SU-DHL-6 (cell line): Measurements from ENCODE around the gene NPAS3.

Experiments
- H2AFZ ChIP-seq: fragments of 200-600 bp; sonication (generic); 2 replicates; pipeline ENCODE4 v1.6.1; 2014; ENCODE audit warnings: low read depth, mild to moderate bottlenecking, moderate library complexity, mixed read lengths, antibody characterized with exemption, low read length; ENCODE audit not compliant: severe bottlenecking
- H3F3A ChIP-seq: fragments of 200-600 bp; shearing (Covaris generic); 2 replicates; pipeline ENCODE4 v1.6.0; 2016; ENCODE audit warnings: antibody characterized with exemption, mild to moderate bottlenecking; ENCODE audit not compliant: insufficient read depth
- H3K27ac ChIP-seq: fragments of 200-600 bp; sonication (generic); 2 replicates; pipeline ENCODE4 v1.5.1; 2016; ENCODE audit warnings: low read depth, mild to moderate bottlenecking, low read length, moderate library complexity, mixed read lengths
- H3K27me3 ChIP-seq: fragments of 200-600 bp; sonication (generic), shearing (Covaris generic); 2 replicates; pipeline ENCODE4 v1.6.0; 2014; ENCODE audit warnings: mild to moderate bottlenecking, low read length
- H3K36me3 ChIP-seq: fragments of 200-600 bp; sonication (generic); 2 replicates; pipeline ENCODE4 v1.6.1; 2014; ENCODE audit warnings: mild to moderate bottlenecking, low read length, mixed read lengths
- H3K4me2 ChIP-seq: fragments of 300-600, 200-600 bp; shearing (Covaris generic), sonication (generic); 2 replicates; pipeline ENCODE4 v1.6.0; 2014; ENCODE audit warnings: low read length, low read depth, mild to moderate bottlenecking; ENCODE audit not compliant: poor library complexity, severe bottlenecking
- H3K4me3 ChIP-seq: fragments of 200-600 bp; sonication (generic); 2 replicates; pipeline ENCODE4 v1.5.1; 2014; ENCODE audit warnings: antibody characterized with exemption, low read length, mild to moderate bottlenecking, mixed read lengths; ENCODE audit not compliant: insufficient read depth, poor library complexity, severe bottlenecking
- H3K79me2 ChIP-seq: fragments of 200-600 bp; sonication (generic); 2 replicates; pipeline ENCODE4 v1.6.1; 2014; ENCODE audit warnings: mild to moderate bottlenecking, low read length, moderate library complexity; ENCODE audit not compliant: insufficient read depth
- H3K9ac ChIP-seq: fragments of 200-600 bp; sonication (generic); 2 replicates; pipeline ENCODE4 v1.7.0; 2014; ENCODE audit warnings: mild to moderate bottlenecking, low read length
- H3K9me2 ChIP-seq: fragments of 200-600 bp; sonication (generic); replicated peaks from 2 replicates; pipeline ENCODE4 v1.6.1; 2014; ENCODE audit warnings: low read length; ENCODE audit not compliant: insufficient read depth
- H3K9me3 ChIP-seq: fragments of 200-600 bp; sonication (generic); 2 replicates; pipeline ENCODE4 v1.6.1; 2014; ENCODE audit warnings: low read length, mixed read lengths; ENCODE audit not compliant: insufficient read depth
- H4K20me1 ChIP-seq: fragments of 200-600 bp; sonication (generic); 2 replicates; pipeline ENCODE4 v1.6.1; 2014; ENCODE audit warnings: low read depth, mild to moderate bottlenecking, antibody characterized with exemption, low read length, moderate library complexity, mixed read lengths
- EZH2phosphoT487 ChIP-seq: fragments of 200-600 bp; sonication (generic), shearing (Covaris generic); conservative IDR thresholded peaks from 2 replicates; pipeline ENCODE4 v1.6.1; 2018; ENCODE audit warnings: mild to moderate bottlenecking, antibody characterized with exemption, low read length, moderate library complexity, mixed read lengths
- TF ChIP-seq, protein P1 (sequence below): fragments of 200-600 bp; sonication (generic); IDR thresholded peaks from one replicate; pipeline ENCODE4 v1.5.1; 2017; ENCODE audit warnings: antibody characterized with exemption, mild to moderate bottlenecking, low read length, moderate library complexity; ENCODE audit not compliant: insufficient read depth, poor library complexity, severe bottlenecking

Gene NPAS3

GRCh38 chr14:33377596-33378390 lies 439.1 kb downstream of the NPAS3 start:
- no peaks in the 10 kb centered on the region for H3K79me2 ChIP-seq
- no peak overlapping the region for H3K9ac ChIP-seq
- no peak overlapping the region for H3K4me3 ChIP-seq
- H3K4me2 ChIP-seq: no peak overlapping the region
- no peaks in the 10 kb centered on the region for H3K9me2 ChIP-seq
- H3F3A ChIP-seq: no peaks in the 10 kb centered on the region
- H4K20me1 ChIP-seq: no peaks in the 10 kb centered on the region
- no peaks in the 10 kb centered on the region for H3K27me3 ChIP-seq
- TF ChIP-seq, protein P1, sequence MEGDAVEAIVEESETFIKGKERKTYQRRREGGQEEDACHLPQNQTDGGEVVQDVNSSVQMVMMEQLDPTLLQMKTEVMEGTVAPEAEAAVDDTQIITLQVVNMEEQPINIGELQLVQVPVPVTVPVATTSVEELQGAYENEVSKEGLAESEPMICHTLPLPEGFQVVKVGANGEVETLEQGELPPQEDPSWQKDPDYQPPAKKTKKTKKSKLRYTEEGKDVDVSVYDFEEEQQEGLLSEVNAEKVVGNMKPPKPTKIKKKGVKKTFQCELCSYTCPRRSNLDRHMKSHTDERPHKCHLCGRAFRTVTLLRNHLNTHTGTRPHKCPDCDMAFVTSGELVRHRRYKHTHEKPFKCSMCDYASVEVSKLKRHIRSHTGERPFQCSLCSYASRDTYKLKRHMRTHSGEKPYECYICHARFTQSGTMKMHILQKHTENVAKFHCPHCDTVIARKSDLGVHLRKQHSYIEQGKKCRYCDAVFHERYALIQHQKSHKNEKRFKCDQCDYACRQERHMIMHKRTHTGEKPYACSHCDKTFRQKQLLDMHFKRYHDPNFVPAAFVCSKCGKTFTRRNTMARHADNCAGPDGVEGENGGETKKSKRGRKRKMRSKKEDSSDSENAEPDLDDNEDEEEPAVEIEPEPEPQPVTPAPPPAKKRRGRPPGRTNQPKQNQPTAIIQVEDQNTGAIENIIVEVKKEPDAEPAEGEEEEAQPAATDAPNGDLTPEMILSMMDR: no peak
- TF ChIP-seq EZH2phosphoT487: no peak
- H3K9me3 ChIP-seq: no peaks in the 10 kb centered on the region
- H3K27ac ChIP-seq: no peak overlapping the region
- H3K36me3 ChIP-seq: no peaks in the 10 kb centered on the region
- no peak overlapping the region for H2AFZ ChIP-seq

GRCh38 chr14:33381717-33382116 lies 443.0 kb downstream of the NPAS3 start:
- H3K9me2 ChIP-seq: no peaks in the 10 kb centered on the region
- no peaks in the 10 kb centered on the region for H3K9me3 ChIP-seq
- no peak overlapping the region for H3K4me2 ChIP-seq
- H3F3A ChIP-seq: no peaks in the 10 kb centered on the region
- H3K36me3 ChIP-seq: no peaks in the 10 kb centered on the region
- TF ChIP-seq, protein P1: no peak
- TF ChIP-seq EZH2phosphoT487: no peak
- no peak overlapping the region for H3K9ac ChIP-seq
- H3K79me2 ChIP-seq: no peaks in the 10 kb centered on the region
- H2AFZ ChIP-seq: no peak overlapping the region
- H3K4me3 ChIP-seq: no peak overlapping the region
- H3K27ac ChIP-seq: no peak overlapping the region
- no peaks in the 10 kb centered on the region for H3K27me3 ChIP-seq
- no peaks in the 10 kb centered on the region for H4K20me1 ChIP-seq

- H3K4me2 ChIP-seq: no peak overlapping the region
- no peaks in the 10 kb centered on the region for H3K79me2 ChIP-seq
- H3F3A ChIP-seq: no peaks in the 10 kb centered on the region
- no peak overlapping the region for H3K4me3 ChIP-seq
- no peak overlapping the region for H2AFZ ChIP-seq
- H4K20me1 ChIP-seq: no peaks in the 10 kb centered on the region
- H3K27me3 ChIP-seq: no peaks in the 10 kb centered on the region
- H3K9me2 ChIP-seq: no peaks in the 10 kb centered on the region
- no peak overlapping the region for H3K27ac ChIP-seq
- H3K36me3 ChIP-seq: no peaks in the 10 kb centered on the region
- no peak overlapping the region for H3K9ac ChIP-seq
- no peaks in the 10 kb centered on the region for H3K9me3 ChIP-seq
- TF ChIP-seq, protein P1: no peak
- TF ChIP-seq EZH2phosphoT487: no peak
Measured at GRCh38 chr14:33386140-33386539, 447.5 kb downstream of the NPAS3 start.
